ENCODE data around the gene CMYA5.

DNA sequence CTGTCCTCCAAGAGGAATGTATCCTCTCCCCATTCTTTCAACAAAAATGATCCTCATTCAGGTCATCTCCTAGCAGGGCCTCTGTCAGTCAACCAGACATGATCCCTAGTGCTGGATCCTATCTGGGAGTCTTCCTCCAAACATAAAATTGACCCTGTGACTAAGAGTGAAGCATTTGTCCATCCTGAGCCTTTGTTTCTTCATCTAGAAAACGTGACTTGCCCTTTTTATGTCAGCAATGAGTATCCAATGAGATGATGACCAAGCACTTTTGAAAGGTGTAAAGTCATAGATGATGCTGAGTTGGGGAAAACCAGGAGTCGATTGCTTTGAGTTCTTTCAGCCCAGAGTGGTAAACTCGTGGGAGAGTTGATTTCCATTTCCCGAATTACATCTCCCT lies 143.3 kb downstream of the CMYA5 start:
- TF ChIP-seq, protein P1, sequence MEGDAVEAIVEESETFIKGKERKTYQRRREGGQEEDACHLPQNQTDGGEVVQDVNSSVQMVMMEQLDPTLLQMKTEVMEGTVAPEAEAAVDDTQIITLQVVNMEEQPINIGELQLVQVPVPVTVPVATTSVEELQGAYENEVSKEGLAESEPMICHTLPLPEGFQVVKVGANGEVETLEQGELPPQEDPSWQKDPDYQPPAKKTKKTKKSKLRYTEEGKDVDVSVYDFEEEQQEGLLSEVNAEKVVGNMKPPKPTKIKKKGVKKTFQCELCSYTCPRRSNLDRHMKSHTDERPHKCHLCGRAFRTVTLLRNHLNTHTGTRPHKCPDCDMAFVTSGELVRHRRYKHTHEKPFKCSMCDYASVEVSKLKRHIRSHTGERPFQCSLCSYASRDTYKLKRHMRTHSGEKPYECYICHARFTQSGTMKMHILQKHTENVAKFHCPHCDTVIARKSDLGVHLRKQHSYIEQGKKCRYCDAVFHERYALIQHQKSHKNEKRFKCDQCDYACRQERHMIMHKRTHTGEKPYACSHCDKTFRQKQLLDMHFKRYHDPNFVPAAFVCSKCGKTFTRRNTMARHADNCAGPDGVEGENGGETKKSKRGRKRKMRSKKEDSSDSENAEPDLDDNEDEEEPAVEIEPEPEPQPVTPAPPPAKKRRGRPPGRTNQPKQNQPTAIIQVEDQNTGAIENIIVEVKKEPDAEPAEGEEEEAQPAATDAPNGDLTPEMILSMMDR (conservative IDR thresholded peaks at IDR 0.05; ENCODE audit: low read length), result no peak
- no peak for TF ChIP-seq EZH2phosphoT487 (IDR thresholded peaks at IDR 0.05; ENCODE audit: borderline replicate concordance, low read depth, low read length)
